Renal pelvis (tissue), 3 donors: ENCODE data around the gene GMEB2. TPM values are rescaled to one million over a fixed set of nuclear protein-coding genes. Genes with fewer than 3 reads are reported as not detected.

Experiments used
- polyA plus RNA-seq, 3 donors: library from polyadenylated mRNA; unstranded; fragments of 120-200 nt; gene quantifications; one replicate each; pipeline ENCODE4 v1.2.1, GENCODE V29; 2013; ENCODE audit not compliant: insufficient read length in 3 of 3

The GMEB2 gene
- polyA plus RNA-seq, 3 donors, result 12.4 to 14.2 (median 12.8) TPM

Other genes with a start within 250 kb of the GMEB2 start
- gene KCNQ2, start 154.4 kb downstream of the GMEB2 start, polyA plus RNA-seq, result 1 to 10 TPM; 7.1 to 8.9 (median 8.1) TPM
- gene EEF1A2, start 128.0 kb downstream of the GMEB2 start, polyA plus RNA-seq, result 1 to 10 TPM in 2 of 3 donors, under 1 TPM in 1; 0.96 to 2.4 (median 1.2) TPM
- 100 to 1,000 TPM; 285 to 420 (median 332) TPM for gene PPDPF, start 106.3 kb downstream of the GMEB2 start, polyA plus RNA-seq
- gene PTK6, start 89.7 kb downstream of the GMEB2 start, polyA plus RNA-seq, result 1 to 10 TPM in 2 of 3 donors, under 1 TPM in 1; 0.80 to 1.7 (median 1.2) TPM
- under 1 TPM; 0.19 to 0.26 (median 0.26) TPM for gene SRMS, start 79.4 kb downstream of the GMEB2 start, polyA plus RNA-seq
- gene FNDC11, start 72.9 kb downstream of the GMEB2 start, polyA plus RNA-seq, result 1 to 10 TPM in 2 of 3 donors, under 1 TPM in 1; 0.83 to 1.9 (median 1.3) TPM
- 10 to 100 TPM; 12.4 to 16.8 (median 12.9) TPM for gene HELZ2, start 52.9 kb downstream of the GMEB2 start, polyA plus RNA-seq
- 10 to 100 TPM; 28.6 to 38.0 (median 32.7) TPM for gene STMN3, start 26.3 kb upstream of the GMEB2 start, polyA plus RNA-seq
- 10 to 100 TPM; 17.6 to 23.8 (median 19.1) TPM for gene RTEL1, start 31.2 kb upstream of the GMEB2 start, polyA plus RNA-seq
- 1 to 10 TPM; 2.8 to 2.9 (median 2.8) TPM for gene TNFRSF6B, start 69.6 kb upstream of the GMEB2 start, polyA plus RNA-seq
- gene ARFRP1, start 80.9 kb upstream of the GMEB2 start, polyA plus RNA-seq, result 10 to 100 TPM; 33.8 to 39.7 (median 37.2) TPM
- gene ZGPAT, start 80.9 kb upstream of the GMEB2 start, polyA plus RNA-seq, result 10 to 100 TPM; 24.2 to 28.9 (median 24.8) TPM
- 10 to 100 TPM; 11.8 to 13.4 (median 12.4) TPM for gene LIME1, start 109.6 kb upstream of the GMEB2 start, polyA plus RNA-seq
- 100 to 1,000 TPM; 107 to 147 (median 140) TPM for gene SLC2A4RG, start 112.7 kb upstream of the GMEB2 start, polyA plus RNA-seq
- 10 to 100 TPM; 16.8 to 23.5 (median 19.5) TPM for gene ZBTB46, start 204.2 kb upstream of the GMEB2 start, polyA plus RNA-seq
- gene ABHD16B, start 234.4 kb upstream of the GMEB2 start, polyA plus RNA-seq, result not detected
- 100 to 1,000 TPM in 1 of 3 donors, 10 to 100 TPM in 2; 85.7 to 102 (median 94.7) TPM for gene TPD52L2, start 238.2 kb upstream of the GMEB2 start, polyA plus RNA-seq